ENCODE data around the gene OPN1MW2.
"Not testable (repeated sequence)": the region's sequence is repeated elsewhere in the genome, so short reads cannot be mapped to it uniquely, and the experiment has no call there.

DNA sequence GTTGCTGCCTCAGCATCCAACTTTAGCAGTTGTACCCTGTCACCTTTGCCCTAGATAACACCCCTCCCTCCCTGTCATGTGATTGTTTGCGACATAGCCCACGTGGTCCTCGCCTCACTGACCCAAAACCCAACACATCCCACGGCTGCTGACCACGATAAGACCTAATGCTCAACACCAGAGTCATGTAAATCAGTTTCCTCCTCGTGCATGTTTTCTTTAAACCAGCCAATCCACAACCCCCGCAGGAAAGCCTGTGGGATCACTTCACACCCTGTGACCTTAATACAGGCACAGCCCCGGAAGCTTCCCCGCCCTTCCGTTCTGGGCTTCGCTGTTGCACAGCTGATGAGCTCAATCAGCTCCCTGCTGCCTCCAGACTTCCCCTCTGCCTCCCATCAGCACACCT lies 47.0 kb upstream of the OPN1MW2 start:
- not testable (repeated sequence) for TF ChIP-seq TAF1, POLR2A, POLR2AphosphoS5 (IDR thresholded peaks at IDR 0.05; ENCODE audit: low read depth, low read length)
